Measurements from ENCODE around the gene NMS.

DNA sequence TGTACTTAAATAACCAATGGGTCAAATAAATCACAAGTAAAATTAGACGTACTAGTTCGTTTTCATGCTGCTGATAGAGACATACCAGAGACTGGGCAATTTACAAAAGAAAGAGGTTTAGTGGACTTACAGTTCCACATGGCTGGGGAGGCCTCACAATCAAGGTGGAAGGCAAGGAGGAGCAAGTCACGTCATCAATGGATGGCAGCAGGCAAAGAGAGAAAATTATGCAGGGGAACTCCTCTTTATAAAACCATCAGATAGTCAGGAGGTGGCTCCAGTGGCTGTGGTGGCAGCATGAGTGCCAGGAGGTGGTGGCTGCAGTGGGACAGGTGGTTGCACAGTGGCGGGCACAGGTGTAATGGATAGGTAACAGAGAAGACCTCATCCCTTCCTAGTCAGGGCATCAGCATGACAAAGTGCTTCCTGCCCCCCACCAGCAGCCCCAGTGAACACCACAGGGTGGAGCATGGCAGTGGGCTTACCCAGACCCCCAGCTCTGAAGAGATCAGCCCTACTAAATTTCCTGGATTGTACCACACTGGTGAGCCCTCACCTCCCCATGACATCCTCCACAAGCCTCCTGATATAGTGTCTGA is 45.9 kb upstream of the NMS start:
- TF ChIP-seq, protein P1, sequence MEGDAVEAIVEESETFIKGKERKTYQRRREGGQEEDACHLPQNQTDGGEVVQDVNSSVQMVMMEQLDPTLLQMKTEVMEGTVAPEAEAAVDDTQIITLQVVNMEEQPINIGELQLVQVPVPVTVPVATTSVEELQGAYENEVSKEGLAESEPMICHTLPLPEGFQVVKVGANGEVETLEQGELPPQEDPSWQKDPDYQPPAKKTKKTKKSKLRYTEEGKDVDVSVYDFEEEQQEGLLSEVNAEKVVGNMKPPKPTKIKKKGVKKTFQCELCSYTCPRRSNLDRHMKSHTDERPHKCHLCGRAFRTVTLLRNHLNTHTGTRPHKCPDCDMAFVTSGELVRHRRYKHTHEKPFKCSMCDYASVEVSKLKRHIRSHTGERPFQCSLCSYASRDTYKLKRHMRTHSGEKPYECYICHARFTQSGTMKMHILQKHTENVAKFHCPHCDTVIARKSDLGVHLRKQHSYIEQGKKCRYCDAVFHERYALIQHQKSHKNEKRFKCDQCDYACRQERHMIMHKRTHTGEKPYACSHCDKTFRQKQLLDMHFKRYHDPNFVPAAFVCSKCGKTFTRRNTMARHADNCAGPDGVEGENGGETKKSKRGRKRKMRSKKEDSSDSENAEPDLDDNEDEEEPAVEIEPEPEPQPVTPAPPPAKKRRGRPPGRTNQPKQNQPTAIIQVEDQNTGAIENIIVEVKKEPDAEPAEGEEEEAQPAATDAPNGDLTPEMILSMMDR (IDR thresholded peaks at IDR 0.05), result no peak
- no peak for TF ChIP-seq POLR2A (IDR thresholded peaks at IDR 0.05)
- TF ChIP-seq POLR2AphosphoS5 (IDR thresholded peaks at IDR 0.05), result no peak

Data from prostate gland (tissue), 2 donors.